NCI-H1930 (cell line): ENCODE results near the gene KRTAP10-12.

Source experiments
- DNase-seq, 2 experiments: peaks; one replicate each; lab custom pipeline; 2025; lab: John Stamatoyannopoulos, UW

KRTAP10-12 gene

DNA sequence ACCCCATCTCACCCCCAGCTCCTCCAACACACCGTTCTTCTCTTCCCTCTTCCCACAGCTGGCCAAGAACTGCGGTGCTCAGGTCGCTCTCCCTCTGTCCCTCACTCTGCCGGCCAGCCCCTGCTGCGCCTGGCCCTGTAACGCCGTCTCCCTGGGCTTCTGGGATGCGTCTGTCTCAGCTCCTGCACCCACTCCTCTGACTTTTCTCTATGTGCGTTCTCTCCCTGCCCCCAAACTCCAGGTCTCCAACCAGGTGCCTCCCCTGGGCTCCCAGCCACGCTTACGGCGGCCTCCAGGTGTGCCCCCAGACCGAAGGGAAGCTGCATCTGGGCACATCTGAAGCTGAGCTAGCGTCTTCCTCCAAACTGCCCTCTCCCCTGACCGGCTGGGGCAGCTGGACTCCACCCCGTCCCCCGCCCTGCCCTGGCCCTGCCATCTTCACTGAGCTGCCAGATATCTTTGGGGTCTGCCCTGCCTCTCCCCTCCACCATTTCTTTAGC lies 2.6 kb downstream of the KRTAP10-12 start:
- DNase-seq: no peak

DNA sequence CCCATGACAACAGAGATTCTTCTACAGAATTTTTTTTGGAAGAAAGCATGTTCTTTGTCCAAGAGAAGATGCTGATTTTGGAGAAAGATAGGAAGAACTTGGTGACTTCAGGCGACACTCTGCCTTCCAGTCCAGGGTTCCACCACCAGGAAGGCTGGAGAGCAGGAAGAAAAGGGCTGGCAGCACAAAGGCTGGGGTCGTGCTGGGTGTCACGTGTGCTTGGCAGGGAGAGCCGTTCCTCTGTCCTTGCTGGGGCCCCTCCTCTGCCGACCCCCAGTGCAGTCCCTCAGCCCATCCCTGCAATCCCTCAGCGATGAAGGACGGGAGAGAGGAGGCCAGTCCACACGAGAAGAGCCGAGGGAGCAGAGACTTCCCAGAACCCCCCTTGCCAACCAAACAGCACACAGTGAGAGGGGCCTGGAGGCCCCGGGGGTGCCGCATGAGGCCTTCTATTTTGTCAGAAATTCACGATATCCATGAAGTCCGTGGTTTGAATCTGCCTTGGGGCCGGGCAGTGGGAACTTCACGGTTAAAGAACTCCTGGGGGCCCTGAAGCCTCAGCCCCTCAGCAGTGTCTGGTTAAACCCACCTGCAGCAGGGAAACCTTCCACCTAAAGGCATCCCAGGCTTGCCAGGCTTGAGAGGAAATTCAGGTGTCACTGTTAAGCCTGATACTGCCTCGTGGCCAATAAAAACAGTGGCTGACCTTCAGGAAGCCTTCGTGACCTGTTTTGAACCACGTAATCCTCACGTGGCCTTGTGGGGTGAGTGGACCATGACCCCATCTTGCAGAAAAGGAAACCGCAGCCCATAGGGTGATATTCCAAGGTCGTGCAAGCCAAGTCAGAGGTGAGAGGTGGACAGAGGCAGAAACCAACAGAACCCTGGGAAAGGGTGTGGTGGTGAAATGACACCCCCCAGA lies 3.4 kb downstream of the KRTAP10-12 start:
- no peak for DNase-seq

DNA sequence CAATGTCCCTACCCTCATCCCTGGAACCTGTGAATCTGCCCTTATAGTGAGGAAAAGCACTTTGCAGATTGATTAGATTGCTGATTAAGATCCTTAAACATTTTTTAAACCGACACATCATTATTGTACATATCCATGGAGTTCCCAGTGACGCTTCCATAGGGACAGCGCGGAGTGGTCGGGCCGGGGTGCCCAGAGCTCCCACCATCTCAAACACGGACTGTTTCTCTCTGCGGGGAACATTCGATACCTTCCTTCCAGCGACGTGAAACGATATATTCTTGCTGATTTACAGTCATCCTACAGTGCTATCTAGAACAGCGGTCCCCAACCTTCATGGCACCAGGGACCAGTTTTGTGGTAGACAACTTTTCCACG lies 4.0 kb downstream of the KRTAP10-12 start:
- no peak for DNase-seq

DNA sequence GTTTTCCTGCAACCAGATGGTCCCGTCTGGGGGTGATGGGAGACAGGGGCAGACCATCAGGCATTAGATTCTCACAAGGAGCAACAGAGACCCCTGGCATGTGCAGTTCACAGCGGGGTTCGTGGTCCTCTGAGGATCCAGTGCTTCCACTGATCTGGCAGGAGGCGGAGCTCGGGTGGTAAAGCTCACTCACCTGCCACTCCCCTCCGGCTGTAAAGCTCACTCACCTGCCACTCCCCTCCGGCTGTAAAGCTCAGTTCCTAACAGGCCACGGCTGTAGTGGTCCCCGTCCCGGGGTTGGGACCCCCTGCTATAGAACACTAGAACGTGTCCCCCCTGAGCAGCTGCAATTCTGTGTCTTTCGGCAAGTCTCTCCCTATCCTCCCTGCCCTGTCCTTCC lies 4.6 kb downstream of the KRTAP10-12 start:
- no peak for DNase-seq

DNA sequence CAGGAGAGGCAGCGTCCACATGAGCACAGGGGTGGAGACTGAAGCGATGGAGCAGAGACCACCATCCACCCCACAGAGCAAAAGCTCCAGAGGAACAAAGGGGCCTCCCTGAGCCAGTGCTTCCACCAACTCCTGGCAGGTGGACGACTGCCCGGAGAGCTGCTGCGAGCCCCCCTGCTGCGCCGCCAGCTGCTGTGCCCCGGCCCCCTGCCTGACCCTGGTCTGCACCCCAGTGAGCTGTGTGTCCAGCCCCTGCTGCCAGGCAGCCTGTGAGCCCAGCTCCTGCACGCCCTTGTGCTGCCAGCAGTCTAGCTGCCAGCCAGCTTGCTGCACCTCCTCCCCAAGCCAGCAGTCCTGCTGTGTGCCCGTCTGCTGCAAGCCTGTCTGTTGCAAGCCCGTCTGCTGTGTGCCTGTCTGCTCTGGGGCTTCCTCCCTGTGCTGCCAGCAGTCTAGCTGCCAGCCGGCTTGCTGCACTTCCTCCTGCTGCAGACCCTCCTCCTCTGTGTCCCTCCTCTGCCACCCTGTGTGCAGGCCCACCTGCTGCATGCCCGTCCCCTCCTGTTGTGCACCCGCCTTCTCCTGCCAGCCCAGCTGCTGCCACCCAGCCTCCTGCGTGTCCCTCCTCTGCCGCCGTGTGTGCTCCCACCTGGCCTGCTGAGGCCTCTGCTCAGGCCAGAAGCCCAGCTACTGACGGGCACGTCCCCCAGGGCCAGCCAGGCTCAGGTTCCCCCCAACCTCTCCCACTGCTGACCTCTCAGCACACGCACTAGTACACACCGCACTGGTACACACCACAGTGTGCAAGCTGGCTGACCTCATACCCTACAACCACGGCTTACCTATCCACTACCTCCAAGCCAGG lies 5.4 kb downstream of the KRTAP10-12 start:
- DNase-seq: no peak

DNA sequence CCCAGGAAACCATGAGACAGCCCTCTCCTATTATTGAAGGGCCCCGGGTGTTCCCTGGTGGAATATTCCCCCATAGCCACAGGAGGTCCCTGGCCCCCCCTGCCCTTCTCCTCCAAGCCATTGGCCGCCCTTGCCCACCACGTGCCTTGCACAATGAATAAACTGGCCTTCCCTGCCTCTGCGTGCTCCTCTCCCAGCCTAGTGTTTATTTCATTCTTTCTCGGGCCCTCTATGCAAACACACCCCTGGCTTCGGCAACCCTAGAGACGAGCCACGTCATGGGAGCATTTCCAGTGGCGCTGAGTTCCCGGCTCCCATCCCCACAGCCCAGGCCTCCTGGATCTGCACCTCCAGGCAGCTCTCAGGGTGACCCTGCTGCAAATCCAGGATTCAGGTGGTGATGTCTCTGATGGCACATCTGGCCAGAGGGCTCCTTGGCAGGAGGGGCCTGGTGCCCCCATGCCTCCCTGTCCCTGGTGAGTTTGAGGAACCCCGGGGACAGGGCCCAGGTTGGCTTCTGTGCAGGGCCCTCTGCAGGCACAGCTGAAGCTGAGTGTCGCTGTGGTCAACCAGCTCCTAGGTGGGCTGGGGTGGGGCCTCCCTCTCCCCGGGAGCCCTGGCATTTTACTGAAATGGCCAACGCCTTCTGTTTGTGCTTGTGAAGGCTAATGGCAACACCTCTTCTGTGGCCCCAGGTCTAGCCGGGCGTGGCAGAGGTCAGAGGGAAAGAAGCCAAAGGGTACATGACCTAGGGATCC lies 6.2 kb downstream of the KRTAP10-12 start:
- no peak for DNase-seq

DNA sequence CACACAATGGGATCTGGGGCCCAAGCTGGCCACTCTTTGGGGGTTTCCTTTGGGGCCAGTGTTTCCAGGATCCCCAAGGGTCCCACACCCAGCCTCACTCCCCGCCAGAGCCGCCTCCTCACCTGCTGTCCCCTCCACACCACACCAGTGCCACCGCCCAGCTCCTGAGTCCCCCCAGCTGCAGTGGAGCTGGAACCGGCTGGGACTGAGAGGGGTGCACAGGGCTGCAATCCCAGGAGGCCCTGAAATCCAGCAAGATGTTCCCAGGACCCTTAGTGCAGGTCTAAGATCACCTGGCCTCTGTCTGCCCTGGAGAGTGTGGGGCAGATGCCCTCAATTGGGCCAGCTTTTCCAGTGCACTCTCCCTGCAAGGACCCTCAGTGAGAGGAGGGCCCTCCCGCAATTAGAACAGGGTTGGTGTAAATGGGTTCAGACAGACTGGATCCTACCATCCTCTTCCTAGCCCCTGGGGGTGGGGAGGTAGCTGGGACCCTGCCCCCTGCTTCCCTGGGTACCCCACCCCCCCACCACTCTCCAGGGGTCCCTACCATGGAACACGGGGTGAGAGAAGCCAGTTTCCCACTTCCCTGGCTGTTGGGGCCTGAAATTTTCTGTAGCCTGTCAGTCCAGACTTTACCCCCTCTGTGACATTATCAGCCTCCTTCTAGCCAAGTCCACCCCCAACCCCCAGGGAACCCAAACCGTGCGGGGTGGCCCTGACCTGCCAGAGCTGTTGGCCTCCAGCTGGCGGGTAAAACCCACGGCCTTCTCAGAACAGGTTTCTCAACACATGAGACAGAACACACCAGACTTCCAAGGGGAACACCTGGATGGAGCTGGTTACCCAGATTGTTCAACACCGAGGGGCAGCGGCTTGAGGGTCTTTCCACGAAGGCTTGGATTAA lies 7.0 kb downstream of the KRTAP10-12 start:
- DNase-seq: no peak

DNA sequence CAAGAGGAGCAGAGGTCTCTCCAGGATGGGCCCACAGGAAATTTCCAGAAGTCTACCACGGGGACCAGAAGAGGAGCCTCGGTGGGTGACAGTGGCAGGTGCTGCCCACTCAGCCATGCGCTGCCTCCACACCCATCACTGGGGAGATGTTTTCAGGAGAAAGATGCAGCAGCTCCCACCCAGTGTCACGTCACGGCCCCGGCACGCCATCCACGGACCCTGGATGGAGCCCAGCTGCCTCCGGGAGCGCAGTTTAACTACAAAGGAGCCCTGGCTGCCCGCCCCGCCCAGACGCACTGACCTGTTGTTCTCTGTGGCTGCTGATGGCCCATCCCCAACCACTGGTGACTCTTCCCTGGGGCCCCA lies 7.6 kb downstream of the KRTAP10-12 start:
- no peak for DNase-seq

DNA sequence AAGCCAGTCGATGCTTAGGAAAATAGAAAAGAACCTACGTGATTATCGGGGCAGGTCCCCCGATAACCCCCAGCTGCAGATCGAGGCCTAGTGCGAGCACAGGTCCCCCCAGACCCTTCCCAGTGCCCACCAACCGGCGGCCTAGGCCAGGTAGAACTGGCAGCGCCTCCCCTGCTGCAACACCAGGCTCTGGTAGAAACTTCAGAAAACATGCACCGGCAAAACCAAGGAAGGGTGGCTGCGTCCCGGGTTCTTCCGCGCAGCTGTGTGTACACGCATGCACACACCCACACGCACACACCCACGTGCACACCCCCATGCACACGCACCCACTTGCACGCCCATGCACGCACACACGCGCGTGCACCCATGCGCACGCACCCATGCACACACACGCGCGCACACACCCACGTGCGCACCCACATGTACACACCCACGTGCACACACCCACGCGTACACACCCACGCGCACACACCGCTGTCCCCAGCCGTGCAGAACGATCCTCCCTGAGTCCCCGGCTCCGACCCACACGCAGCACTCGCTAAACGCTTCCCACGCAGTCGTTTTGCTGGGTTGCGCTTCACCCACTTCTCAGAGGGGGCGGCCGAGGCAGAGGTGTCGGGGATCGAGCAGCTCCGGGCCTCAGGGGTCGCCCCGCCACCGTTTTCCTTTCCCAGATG lies 9.2 kb downstream of the KRTAP10-12 start:
- DNase-seq: no peak

DNA sequence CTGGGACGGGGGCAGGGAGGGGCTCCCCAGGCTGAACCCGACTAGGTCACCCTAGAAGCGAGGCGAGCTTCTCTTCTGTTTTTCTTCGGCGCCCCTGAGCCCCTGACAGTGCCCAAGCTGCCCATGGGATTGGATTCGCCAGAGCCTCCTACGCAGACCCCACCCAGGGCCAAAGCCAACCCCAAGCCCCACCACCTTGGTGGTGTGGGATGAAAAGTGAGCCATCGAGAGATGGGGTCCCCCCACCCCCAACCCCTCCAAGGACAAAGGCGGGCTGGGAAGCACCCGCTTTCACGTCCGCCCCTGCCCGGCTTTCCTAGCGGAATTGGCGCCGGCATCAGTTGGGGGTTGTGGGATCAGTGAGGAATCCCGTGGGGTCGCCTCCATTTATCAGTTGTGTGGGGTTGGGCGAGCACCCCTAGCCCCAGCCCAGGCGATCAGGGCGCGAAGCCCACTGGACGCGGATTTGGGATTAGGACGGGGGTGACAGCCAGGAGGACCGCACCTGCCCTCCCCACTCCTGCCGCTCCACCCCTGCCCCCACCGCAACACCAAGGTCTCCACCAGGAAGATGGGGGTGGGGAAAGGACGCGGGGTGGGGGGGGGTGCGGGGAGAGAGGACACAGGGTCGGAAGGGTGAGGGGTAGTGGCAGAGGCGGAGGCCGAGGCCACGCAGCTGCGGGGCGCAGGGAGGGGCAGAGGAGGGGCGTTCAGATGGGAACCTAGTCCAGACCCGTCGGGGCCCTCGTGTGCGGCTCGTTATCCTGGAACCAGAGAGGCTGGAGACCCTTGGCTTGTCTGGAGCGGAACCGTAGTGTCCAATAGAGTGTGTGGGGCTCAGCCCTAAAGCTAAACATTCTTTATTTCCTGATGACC lies 10.0 kb downstream of the KRTAP10-12 start:
- DNase-seq: no peak

DNA sequence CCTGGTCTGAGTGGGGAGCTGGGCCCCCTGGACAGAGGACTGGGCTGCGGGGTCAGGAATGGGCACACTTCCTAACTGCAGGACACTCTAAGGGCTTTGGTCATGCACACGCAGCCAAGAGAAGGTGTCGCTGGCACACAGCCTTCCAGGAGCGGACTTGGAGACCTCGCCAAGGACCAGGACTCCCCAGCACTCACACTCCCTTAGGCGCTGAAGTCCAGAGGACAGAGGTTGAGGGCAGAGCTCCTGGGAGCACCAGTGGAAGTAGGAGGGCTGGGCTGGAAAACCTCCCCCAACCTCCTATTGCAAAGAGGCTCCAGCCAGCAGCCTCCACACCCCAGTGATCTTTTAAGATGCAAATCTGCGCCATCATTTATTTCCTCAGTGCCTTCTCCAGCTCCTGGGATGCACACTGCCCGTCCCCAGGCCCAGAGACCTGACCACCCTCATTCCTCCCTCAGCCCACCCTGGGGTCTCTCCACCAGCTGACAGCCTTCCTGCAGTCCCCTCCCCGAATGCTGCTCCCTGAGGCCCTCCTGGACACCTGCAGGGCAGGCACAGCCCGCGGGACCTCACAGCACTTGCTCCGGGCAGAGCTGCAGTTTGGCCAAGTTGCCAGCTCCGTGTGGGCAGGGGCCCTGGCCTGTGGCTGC lies 11.4 kb downstream of the KRTAP10-12 start:
- no peak for DNase-seq

DNA sequence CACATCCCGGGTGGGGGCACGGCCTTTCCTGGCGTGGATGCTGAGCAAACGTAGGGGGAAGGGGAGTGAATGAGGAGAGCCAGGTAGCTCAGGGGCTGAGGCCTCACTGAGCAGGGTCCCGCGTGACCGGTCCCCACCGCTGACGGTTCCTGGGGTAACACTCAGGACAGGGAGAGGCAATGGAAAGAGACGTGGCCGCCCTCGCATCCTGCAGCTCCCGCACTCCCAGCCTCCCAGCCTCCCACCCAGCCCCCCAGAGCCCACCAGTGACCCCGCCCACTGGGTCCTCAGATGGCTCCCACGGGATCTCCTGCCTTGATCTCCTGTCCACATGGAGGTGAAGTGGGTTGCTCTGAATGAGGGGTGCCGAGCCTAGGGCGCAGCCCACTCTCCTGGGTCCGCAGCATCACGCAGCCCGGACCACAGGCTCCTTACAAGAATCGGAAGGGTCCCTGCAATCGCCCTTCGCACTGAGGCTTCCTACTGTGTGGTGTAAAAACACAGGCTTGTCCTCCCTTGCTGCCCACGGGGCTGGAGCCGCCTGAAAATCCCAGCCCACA lies 12.0 kb downstream of the KRTAP10-12 start:
- no peak for DNase-seq

DNA sequence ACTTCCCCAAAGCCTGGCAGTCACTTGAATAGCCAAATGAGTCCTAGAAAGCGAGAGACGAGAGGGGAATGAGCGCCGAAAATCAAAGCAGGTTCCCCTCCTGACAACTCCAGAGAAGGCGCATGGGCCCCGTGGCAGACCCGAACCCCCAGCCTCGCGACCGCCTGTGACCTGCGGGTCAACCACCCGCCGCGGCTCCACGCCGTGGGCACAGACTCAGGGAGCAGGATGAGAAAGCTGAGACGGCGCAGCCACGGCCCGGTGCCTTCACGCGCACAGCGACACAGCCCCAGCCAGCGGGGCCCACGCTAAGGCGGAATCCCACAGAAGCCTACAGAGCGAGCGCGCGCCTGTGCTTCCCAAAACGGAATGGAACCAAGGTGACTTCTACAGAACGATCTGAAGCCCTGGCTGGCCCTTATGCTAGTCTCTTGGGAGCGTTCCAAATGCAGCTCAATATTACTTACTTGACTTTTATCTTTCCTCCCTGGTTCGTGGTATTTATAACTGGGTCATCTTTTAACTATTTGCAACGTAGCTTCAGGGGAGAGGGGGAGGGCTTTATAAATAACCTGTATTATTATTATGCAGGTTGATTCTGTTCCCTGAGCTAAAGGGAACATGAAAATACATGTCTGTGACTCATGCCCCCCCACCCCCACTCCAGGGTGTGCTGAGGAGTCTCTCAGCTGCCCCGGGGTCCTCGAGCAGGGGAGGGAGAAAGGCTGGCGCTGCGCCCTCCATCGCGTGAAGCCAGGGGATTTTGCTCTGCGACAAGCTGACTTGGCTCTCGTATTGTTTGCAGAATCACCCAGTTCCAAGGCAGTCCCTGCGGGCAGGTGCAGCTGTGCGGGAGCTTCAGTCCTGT lies 12.7 kb downstream of the KRTAP10-12 start:
- DNase-seq: no peak

DNA sequence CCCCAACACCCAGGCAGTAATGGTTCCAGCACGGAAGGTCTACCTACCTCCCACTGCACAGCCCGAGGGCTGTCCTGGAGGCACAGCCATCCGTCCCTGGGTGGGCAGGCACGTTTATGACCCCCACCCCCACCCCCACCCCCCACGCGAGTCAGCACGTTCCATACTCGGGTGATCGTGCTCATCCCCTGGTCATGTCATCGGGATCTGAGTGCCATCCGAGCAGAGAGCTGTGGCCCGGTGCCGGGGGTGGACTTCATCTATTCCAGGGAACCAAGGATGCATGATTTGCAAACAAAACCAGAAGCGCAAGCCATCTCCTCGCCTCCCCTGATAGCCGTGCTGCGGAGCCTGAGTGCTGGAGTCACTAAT lies 13.3 kb downstream of the KRTAP10-12 start:
- no peak for DNase-seq

DNA sequence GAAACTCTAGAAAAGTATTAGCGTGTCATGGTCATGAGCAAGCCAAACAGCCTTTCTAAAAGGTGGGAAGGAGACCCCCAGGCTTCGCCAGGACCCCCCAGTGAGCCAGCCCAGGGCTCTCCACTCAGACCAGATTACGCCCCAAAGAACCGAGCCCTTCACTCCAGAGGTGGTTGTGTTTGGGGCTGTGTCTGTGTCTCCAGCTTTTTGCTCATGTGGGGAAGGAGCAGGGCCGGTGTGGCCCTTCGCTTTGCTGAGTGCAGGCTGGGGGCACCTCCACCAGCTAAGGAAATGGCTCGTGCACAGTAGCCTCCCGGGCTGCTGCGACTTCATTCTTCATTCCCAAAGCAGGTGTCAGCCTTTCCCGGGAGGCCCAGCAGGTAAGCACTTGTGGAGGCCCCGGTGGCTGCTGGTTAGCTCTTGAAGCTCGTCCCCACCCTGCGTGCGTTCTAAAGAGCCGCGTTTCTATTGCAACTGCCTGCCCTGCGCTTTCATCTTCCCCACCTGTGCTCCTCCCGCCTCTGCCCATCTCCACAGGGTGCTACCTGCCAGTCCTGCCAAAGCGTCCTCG lies 13.9 kb downstream of the KRTAP10-12 start:
- DNase-seq: no peak

DNA sequence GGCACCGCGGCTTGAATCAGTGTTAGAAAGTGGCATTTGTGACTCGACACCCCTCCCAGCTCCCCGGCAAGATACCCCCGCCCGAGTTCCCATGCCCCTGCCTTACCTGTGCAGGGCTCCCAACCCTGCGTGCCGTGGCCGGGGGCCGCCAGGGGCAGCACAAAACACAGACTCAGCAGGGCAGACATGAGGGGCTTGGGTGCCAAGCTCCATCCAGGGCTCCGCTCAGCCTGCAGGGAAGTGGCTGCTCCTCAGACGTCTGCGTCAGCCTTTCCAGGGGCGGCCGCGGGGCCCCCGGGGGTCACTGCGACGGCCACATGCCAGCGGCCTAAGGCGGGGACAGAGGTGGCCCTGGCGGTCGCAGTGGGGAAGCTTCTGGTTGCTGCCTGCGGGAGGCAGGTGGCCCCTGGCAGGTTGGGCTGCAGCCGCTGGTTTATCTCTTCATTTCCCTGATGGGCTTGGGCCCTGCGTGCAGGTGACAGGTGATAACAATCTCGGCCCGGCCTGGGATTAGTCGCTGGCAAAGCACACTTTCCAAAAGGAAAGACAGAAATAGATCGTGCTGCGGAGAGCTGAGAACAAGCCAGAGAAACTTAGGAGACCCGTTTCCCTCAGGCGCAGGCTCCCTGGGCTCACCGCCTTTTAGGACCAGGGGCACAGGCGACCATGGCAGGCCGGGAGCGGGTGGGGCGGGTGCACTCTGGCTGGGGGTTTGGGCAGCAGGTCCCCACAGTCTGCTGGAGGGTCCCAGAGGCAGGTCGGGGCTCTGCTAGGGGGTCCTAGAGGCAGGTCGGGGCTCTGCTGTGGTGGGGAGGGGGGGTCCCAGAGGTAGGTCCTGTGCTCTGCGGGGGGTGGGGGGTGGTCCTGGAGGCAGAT lies 14.6 kb downstream of the KRTAP10-12 start, which contains the start of gene TSPEAR:
Gene TSPEAR, minus strand, starts transcription at position 246 of the 876 bp plus-strand sequence. Its CDS starts 58 bp downstream, at position 188.
- DNase-seq: no peak
